Myocyte (in vitro differentiated cells): ENCODE measurements around the gene RABGAP1L. TPM values are rescaled to one million over a fixed set of nuclear protein-coding genes. Genes with fewer than 3 reads are reported as not detected.
"Not testable (repeated sequence)": the region's sequence is repeated elsewhere in the genome, so short reads cannot be mapped to it uniquely, and the experiment has no call there.

Experiments
- DNase-seq: peaks from one replicate; pipeline ENCODE4 v3.0.0-alpha.2; 2012; ENCODE audit warnings: low read depth
- total RNA-seq: library from RNA; depleted of rRNA; stranded (reverse); fragments of >200 nt; gene quantifications from 2 replicates; pipeline ENCODE4 v1.2.3, GENCODE V29; 2014

Gene RABGAP1L
- total RNA-seq, 1 donor from 2014 or later, result 12.9 TPM

- no peak for DNase-seq
Observed at GRCh38 chr1:174428033-174428432, 268.7 kb downstream of the RABGAP1L start.

GRCh38 chr1:174428739-174429138, 269.4 kb downstream of the RABGAP1L start:
- DNase-seq, result no peak

- DNase-seq, result peak; percentile 22
Observed at GRCh38 chr1:174433451-174433850, 274.1 kb downstream of the RABGAP1L start.

GRCh38 chr1:174445351-174445750, 286.0 kb downstream of the RABGAP1L start:
- DNase-seq, result no peak

DNA sequence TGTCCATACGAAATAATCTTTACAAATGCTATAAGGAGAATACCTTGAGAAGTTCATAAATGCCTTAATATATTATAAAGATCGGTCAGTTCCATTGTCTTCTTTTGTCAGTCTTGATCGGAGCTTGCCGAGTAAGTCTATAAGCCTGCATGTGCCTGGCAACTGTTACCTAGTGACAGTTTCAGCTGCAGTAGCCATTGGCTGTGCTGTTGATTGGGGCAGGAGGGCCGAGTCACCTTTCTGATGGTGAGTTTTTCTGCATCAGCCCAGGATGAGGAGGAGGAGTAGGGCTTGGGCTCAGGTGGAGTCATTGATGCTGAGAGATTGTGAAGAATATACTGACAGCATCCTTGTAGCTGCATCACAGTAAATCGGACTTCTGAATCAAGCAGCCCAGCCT, 286.5 kb downstream of the RABGAP1L start:
- DNase-seq, result no peak

- DNase-seq, result no peak
Observed at GRCh38 chr1:174447866-174448530, 288.7 kb downstream of the RABGAP1L start, which contains the start of gene GPR52. Gene GPR52, plus strand, starts transcription at chr1:174447964. Its CDS starts 148 bp downstream, at chr1:174448112.

- DNase-seq, result no peak
Observed at GRCh38 chr1:174448531-174448883, 289.2 kb downstream of the RABGAP1L start.

DNA sequence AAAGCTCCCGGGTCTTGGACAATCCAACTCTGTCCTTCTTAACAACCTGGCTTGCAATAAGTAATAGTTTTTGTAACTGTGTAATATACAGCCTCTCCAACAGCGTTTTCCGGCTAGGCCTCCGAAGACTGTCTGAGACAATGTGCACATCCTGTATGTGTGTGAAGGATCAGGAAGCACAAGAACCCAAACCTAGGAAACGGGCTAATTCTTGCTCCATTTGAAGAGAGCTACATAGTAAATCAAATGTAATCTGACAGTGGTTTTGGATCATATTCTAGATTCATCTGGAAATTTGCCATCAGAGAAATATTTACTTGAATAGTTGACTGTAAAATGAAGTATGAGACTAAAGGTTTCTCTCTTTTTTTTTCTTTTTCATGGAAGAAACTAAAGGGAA, 289.7 kb downstream of the RABGAP1L start:
- no peak for DNase-seq

GRCh38 chr1:174451408-174451807, 292.1 kb downstream of the RABGAP1L start:
- DNase-seq, result no peak

GRCh38 chr1:174465855-174466254, 306.5 kb downstream of the RABGAP1L start:
- no peak for DNase-seq

GRCh38 chr1:174466607-174467006, 307.3 kb downstream of the RABGAP1L start:
- DNase-seq, result no peak

- no peak for DNase-seq
Observed at GRCh38 chr1:174469052-174469451, 309.7 kb downstream of the RABGAP1L start.

- peak; percentile 9 for DNase-seq
Observed at GRCh38 chr1:174469687-174470086, 310.4 kb downstream of the RABGAP1L start.

DNA sequence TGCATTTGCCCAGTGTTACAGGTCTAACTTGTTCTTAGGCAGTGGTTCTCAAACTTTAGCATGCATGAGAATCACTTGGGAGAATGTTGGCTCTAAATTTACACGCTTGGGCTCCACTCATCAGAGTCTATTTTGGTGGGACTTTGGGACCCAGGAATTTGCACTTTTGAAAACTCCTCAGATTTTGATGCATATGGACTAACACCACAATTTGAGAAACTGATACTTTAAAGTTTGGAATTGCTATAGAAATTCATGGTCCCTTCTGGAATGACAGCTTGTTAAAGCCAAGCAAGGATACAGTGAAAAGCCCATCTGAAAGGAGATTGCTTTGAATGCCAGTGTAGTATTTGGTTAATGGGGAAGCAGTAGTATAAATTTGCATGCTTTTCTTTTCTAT, 320.0 kb downstream of the RABGAP1L start:
- DNase-seq, result no peak

DNA sequence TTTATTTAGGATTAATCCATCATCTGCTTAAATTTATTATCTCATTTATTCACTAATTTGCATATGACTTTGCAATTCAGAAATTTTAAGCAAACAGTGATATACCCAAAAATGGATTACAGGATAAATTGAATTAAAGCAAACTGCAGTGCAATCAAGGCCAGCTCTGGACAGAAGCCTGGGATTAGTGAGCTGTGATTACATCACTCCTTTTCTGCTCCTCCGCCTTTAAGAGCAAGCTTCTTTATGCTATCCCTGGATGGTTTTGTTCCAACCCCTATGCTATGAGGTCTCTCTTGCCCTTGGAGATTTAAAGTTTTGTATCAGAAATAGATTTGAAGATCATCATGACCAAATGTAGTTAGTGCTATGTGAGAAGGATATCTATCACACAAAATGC, 321.0 kb downstream of the RABGAP1L start:
- no peak for DNase-seq

GRCh38 chr1:174491606-174492005, 332.3 kb downstream of the RABGAP1L start:
- DNase-seq, result no peak

DNA sequence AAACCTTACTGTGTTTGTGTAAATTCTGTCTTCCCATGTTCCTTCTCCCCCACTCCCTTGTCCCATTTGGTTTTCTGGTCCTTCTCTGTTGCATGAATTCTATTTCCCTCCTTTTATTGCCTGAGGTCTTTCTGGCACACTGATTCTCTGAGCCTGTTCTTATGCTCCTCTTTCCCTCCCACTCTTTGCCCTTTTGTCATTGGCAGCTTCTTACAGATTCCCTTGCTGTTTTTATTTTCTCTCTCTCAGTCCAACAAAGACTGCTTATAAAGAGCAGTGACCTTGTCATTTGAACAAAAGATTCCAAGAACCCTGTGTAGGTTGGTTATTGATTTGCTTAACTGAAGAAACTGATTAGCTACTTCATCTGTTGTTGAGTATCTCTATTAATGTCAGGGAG, 338.2 kb downstream of the RABGAP1L start:
- DNase-seq, result no peak

DNA sequence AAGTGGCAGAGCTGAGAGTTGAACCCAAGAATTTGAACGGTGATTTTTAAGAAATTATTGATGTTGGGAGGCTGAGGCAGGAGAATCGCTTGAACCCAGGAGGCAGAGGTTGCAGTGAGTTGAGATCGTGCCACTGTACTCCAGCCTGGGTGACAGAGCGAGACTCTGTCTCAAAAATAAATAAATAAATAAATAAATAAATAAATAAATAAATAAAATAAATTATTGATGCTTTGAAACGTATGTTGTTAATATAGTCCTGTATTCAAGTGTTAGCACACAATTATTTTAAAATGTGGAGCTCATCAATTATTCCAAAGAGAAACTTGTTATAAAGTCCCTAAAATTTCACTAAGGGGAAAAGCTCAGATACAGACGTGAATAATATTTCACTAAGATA, 357.4 kb downstream of the RABGAP1L start:
- not testable (repeated sequence) for DNase-seq

DNA sequence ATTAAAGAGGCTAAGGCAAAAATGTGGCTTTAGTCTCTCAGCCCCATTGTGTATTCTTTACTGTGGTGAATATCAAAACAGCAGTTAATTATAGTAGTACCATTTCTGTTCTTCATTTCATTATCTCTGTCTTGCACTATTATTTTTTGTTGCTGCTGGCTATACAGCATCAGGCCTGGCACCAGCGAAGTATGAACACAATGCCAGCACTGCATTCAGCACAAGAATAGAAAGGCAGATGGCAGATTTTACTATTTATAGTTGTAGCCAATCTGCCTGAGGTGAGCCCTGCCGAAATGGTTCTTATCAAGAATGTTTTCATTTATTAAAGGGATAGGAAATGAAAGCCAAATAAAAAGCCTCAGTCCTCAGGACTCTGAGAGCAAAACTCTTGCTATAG, 360.5 kb downstream of the RABGAP1L start:
- DNase-seq, result peak; percentile 37

GRCh38 chr1:174531751-174532150, 372.4 kb downstream of the RABGAP1L start:
- DNase-seq, result no peak

DNA sequence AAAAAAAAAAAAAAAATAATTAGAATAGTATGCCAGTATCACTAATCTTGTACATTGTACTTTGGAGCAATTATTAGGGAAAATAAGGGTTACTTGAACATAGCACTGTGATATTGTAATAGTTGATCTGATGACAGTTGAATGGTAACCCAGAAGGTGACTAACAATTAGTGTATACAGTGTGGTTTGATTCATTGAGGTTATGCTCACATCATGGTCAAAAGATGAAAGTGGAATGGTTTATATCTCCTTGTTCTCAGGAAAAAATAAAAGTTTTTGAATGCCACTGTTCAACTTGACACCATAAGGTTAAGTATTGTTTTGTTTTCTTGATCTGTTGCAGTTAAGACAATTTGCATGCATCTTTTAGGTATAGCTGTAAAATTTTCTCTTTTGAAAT, 375.5 kb downstream of the RABGAP1L start:
- no peak for DNase-seq

DNA sequence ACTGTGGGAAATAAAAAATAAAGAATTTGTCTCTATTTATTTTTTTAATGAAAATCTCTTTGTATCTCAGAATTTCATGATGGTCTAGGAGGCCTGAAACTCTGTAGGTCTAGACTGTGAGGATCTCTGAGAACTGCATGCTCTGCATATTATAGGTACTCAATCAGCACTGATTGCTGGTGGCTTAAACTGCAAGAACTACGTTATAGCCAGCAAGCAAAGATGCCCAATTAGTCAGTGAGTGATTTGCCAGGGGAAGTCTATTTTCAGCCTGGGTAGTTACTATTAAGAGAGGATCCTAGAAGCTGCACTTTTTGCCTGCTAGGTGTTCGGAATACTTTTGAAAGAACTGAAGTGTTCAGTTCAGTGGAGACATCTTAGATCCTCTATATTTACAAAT, 375.9 kb downstream of the RABGAP1L start:
- DNase-seq, result no peak

GRCh38 chr1:174543421-174543820, 384.1 kb downstream of the RABGAP1L start:
- DNase-seq, result not testable (repeated sequence)

- no peak for DNase-seq
Observed at GRCh38 chr1:174550296-174550695, 391.0 kb downstream of the RABGAP1L start.
